ENCODE data around the gene CLEC2B.

Gene CLEC2B

GRCh38 chr12:9897535-9897934, 28.4 kb upstream of the CLEC2B start:
- no peaks in the 10 kb centered on the region for H3K27me3 ChIP-seq
- H3K9me3 ChIP-seq: peaks cover 0 to 3% (median 0%) of the 10 kb centered on the region in 3 donors
- H3K4me3 ChIP-seq: no peak overlapping the region
- no peaks in the 10 kb centered on the region for H3K36me3 ChIP-seq
- no peak overlapping the region for H3K27ac ChIP-seq
- intact Hi-C loops (cut with DNase I; ENCODE audit: low total_unique reads): no loop called here
- no peak for DNase-seq
- no peaks in the 10 kb centered on the region for H3K4me1 ChIP-seq
- TF ChIP-seq, protein P1, sequence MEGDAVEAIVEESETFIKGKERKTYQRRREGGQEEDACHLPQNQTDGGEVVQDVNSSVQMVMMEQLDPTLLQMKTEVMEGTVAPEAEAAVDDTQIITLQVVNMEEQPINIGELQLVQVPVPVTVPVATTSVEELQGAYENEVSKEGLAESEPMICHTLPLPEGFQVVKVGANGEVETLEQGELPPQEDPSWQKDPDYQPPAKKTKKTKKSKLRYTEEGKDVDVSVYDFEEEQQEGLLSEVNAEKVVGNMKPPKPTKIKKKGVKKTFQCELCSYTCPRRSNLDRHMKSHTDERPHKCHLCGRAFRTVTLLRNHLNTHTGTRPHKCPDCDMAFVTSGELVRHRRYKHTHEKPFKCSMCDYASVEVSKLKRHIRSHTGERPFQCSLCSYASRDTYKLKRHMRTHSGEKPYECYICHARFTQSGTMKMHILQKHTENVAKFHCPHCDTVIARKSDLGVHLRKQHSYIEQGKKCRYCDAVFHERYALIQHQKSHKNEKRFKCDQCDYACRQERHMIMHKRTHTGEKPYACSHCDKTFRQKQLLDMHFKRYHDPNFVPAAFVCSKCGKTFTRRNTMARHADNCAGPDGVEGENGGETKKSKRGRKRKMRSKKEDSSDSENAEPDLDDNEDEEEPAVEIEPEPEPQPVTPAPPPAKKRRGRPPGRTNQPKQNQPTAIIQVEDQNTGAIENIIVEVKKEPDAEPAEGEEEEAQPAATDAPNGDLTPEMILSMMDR (IDR thresholded peaks at IDR 0.05): no peak

DNA sequence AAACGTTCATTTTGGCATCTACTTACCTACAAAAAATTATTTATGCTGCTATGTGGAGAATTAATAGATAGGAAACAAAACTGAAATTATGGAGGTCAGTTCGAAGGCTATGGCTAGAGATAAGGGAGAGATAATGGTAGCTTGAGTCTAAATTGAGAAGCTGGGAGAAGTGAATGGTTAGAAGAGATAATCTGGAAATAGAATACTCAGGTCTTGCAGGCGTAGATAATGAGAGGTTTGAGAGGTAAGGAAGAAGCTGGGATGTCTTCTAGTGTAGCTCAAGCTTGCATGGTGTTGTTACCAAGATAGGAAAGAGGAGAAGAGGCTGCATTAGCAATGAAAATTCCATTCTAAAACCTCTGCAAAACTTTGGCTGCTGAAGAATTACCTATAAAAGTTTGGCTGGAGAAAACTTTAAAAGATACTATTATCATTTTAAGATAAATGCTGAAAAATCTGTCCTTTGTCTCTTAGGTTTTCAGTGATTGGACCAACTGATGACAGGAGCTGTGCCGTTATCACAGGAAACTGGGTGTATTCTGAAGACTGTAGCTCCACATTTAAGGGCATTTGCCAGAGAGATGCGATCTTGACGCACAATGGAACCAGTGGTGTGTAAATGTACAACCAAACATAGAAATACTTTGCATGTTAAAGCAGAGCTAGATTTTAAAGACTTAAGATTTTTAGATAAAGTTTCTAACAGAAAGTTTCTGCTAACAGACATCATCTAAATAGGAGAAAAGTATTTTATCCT, 26.2 kb upstream of the CLEC2B start:
- H3K4me1 ChIP-seq: no peaks in the 10 kb centered on the region
- no peaks in the 10 kb centered on the region for H3K36me3 ChIP-seq
- H3K27ac ChIP-seq: no peak overlapping the region
- intact Hi-C loops (cut with DNase I; ENCODE audit: low total_unique reads): no loop called here
- DNase-seq: no peak
- H3K9me3 ChIP-seq: no peaks in the 10 kb centered on the region
- no peak overlapping the region for H3K4me3 ChIP-seq
- no peaks in the 10 kb centered on the region for H3K27me3 ChIP-seq
- TF ChIP-seq, protein P1 (IDR thresholded peaks at IDR 0.05): no peak

GRCh38 chr12:9888665-9889273, 19.6 kb upstream of the CLEC2B start:
- no peak overlapping the region for H3K27ac ChIP-seq
- TF ChIP-seq, protein P1 (IDR thresholded peaks at IDR 0.05): no peak

GRCh38 chr12:9883175-9883574, 14.0 kb upstream of the CLEC2B start:
- Histone ChIP-seq H3K4me3 (no peak overlapping the region), H3K9me3 (no peaks in the 10 kb centered on the region), H3K27me3 (no peaks in the 10 kb centered on the region), H3K27ac (no peak overlapping the region), H3K36me3 (no peaks in the 10 kb centered on the region), H3K4me1 (no peaks in the 10 kb centered on the region)
- TF ChIP-seq, protein P1 (IDR thresholded peaks at IDR 0.05): no peak
- intact Hi-C loops (cut with DNase I; ENCODE audit: low total_unique reads): no loop called here
- DNase-seq: no peak

More at GRCh38 chr12:9888665-9889273, 19.6 kb upstream of the CLEC2B start:
- H3K4me3 ChIP-seq: no peak overlapping the region
- H3K9me3 ChIP-seq: no peaks in the 10 kb centered on the region
- intact Hi-C loops (cut with DNase I; ENCODE audit: low total_unique reads): no loop called here
- no peak for DNase-seq
- no peaks in the 10 kb centered on the region for H3K36me3 ChIP-seq
- no peaks in the 10 kb centered on the region for H3K27me3 ChIP-seq
- no peaks in the 10 kb centered on the region for H3K4me1 ChIP-seq

DNA sequence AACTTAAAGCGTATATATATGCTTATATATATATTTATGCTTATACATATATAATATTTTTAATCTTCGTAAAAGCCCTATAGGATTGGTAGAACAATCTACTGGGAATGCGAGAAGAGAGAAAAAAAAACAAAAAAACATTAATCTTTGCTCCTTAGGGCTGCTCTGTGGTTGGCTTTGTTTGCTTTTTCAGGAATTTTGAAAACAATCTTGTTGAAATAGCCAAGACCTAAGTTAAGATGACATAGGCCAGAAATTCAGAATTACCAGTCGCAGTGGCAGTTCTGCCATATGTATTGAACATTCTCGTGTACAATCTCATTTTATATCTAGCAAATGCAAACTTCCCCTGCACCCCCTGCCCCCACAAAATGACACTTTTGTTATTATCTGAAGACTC, 12.8 kb upstream of the CLEC2B start:
- no peak for DNase-seq
- H3K4me3 ChIP-seq: no peak overlapping the region
- intact Hi-C loops (cut with DNase I; ENCODE audit: low total_unique reads): no loop called here
- no peaks in the 10 kb centered on the region for H3K36me3 ChIP-seq
- H3K27me3 ChIP-seq: no peaks in the 10 kb centered on the region
- no peak overlapping the region for H3K27ac ChIP-seq
- H3K9me3 ChIP-seq: no peaks in the 10 kb centered on the region
- H3K4me1 ChIP-seq: no peaks in the 10 kb centered on the region
- TF ChIP-seq, protein P1 (IDR thresholded peaks at IDR 0.05): no peak

Data from tibial artery (tissue), 4 donors.